GM10248 (cell line): ENCODE results near the gene HS3ST3A1.

ENCODE experiments used
- CTCF ChIA-PET: fragments of 300-600 bp; sonication (Branson Sonifier 250); formaldehyde crosslinking; extraction: SDS; loops from one replicate; lab custom pipeline; 2021; ENCODE audit warnings: antibody characterized with exemption; lab: Yijun Ruan, JAX
- POLR2A ChIA-PET: fragments of 350-650 bp; sonication (Branson Sonifier 250); formaldehyde crosslinking; extraction: SDS; loops from one replicate; lab custom pipeline; 2020; ENCODE audit warnings: antibody characterized with exemption; lab: Yijun Ruan, JAX
- DNase-seq: peaks from one replicate; pipeline ENCODE4 v3.0.0; 2012; ENCODE audit errors: extremely low spot score
- TF ChIP-seq, protein P1 (sequence below): IDR thresholded peaks from 2 replicates; pipeline ENCODE4 v1.5.1; 2012; ENCODE audit warnings: mild to moderate bottlenecking, low read depth; ENCODE audit errors: extremely low read depth, missing control alignments, control extremely low read depth

HS3ST3A1 gene

DNA sequence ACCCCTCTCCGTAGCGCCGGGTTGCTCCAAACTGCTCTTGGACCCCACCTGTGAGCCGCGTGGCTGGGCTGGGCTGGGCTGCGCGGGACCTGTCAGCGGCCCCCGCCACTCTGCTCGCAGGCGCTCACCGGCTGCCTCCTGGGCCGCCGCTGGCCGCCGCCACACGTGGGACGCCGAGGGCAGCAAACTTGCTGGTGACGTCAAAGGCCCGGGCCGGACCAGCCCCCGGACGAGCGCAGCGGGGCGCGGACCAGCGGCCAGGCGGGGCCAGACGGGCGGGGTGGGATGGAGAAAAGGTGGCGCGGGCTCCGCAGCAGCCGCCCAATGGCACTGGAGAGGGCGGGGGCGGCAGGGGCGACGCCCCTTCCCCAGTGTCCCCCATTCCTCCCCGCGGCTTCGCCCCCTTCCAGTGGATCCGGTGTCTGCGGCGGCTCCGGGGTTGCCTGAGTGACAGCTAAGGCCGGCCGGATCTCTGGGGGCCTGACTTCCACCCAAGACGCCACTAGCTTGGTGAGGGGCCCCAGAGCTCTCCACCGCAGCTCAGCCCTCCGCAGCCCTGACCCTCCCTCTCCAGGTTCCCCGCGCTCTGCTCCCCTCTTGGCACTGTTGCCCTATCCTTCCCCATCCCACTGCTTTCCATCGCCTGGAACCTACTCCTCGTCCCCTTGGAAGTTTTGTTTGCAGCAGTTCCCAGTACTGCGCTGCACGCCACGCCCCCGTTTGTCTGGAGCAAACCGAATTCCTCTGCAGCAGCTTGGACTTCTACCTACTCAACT, at the start of gene HS3ST3A1:
Gene HS3ST3A1, minus strand, starts transcription at position 154 of the 776 bp plus-strand sequence. CDS start 800 bp downstream, outside the sequence.
- TF ChIP-seq, protein P1, sequence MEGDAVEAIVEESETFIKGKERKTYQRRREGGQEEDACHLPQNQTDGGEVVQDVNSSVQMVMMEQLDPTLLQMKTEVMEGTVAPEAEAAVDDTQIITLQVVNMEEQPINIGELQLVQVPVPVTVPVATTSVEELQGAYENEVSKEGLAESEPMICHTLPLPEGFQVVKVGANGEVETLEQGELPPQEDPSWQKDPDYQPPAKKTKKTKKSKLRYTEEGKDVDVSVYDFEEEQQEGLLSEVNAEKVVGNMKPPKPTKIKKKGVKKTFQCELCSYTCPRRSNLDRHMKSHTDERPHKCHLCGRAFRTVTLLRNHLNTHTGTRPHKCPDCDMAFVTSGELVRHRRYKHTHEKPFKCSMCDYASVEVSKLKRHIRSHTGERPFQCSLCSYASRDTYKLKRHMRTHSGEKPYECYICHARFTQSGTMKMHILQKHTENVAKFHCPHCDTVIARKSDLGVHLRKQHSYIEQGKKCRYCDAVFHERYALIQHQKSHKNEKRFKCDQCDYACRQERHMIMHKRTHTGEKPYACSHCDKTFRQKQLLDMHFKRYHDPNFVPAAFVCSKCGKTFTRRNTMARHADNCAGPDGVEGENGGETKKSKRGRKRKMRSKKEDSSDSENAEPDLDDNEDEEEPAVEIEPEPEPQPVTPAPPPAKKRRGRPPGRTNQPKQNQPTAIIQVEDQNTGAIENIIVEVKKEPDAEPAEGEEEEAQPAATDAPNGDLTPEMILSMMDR, result no peak
- DNase-seq, result no peak
- POLR2A ChIA-PET, result no interaction called here
- CTCF ChIA-PET, result no interaction called here

DNA sequence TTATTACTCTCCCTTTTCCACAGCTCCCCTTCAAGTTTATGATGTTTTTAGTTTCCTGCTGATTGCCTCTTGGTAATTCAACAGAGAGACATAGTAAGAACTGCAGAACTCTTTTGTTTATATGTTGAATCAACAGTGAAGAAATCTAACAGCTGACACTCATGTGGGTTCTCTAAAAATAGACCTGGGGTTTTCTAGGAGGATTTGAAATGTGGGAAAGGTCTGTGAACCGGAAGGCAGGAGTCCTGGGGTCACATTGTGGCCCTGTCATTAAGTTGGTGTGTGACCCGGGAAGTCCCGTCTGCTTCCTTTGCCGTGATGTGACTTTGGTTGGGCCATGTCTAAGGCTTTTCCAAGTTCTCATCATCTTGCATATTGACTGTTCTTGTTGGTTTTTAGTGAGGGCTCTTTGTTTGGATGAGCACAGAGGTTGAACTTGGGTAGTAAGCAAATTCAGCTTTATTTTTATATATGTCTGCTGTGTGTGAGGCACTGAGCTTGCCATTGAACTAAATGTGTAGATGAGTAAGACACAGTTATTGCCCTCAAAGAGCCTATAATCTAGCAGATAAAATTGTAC, 48.5 kb upstream of the HS3ST3A1 start:
- TF ChIP-seq, protein P1, result no peak
- CTCF ChIA-PET, result no interaction called here
- no peak for DNase-seq
- POLR2A ChIA-PET, result no interaction called here

DNA sequence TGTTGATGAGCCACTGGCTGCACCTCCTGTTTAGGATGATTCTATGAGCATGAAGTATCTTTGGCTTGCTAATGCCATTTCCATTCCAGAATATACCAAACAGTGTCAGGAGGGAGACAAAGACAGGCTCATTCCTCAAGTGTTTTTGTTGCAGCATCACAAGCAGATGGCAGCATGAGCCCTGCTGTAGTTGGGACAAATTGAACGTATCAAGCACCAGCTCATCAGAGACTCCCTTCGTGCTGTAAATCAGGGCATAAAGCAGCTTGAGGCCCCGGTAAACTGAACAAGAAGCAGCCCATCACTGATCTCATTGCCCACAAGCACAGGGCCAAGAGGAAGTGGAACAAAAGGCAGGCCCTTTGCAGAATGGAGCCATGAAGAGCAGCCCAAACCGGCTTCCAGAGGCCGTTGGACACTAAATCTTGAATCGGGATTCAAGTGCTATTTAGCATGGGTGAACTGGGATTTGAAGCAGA, 45.9 kb upstream of the HS3ST3A1 start:
- no peak for DNase-seq
- TF ChIP-seq, protein P1, result no peak
- ChIA-PET CTCF (interaction anchor here (1.6 kb wide), 2 partner anchors 9 to 10 kb away, joined by 3 to 4 read pairs; no protein-coding TSS in a partner anchor), POLR2A (no interaction called here)

DNA sequence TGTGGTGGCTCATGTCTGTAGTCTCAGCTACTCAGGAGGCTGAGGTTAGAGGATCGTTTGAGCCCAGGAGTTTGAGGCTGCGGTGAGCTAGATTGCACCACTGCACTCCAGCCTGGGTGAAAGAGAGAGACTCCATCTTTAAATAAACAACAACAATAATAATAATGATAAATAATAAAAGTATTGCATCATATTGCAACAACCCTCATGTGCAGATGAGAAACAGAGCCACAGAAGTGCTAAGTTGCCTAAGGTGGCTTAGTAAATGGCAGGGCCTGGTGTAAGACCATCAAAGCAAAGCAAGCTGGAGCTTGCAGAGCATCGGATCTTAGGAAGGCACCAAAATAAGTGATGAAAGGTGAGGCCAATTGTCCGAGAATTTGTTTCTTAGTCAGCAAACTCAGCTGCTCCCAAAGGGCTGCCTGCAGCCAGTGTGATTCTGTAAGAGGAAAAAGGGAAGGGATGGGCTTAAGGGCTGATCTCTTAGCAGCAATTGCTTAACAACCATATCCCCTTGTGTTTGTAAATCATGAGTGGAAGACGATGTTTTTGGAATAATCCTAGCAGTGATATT, 45.3 kb upstream of the HS3ST3A1 start:
- TF ChIP-seq, protein P1, result no peak

DNA sequence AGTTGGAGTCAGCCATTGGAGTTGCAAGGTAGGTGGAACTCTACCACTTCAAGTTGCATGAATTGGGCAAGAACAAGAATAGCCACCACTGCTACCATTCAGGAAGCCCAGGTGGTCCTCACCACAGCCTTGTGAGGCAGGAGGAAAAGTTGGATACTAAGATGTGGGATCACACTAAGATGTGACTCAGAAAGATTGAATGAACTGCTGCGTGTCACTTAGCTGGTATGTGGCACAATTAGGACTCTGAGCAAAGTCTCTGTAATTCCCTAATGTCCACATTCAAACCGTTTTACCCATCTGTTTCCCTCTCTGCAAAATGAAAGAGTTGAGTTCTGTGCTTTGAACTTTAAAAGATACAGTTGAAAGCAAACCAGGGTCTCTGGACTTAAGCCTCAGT, 44.7 kb upstream of the HS3ST3A1 start:
- CTCF ChIA-PET, result no interaction called here
- TF ChIP-seq, protein P1, result no peak
- POLR2A ChIA-PET, result no interaction called here
- no peak for DNase-seq

More for the DNA sequence above, 45.3 kb upstream of the HS3ST3A1 start:
- CTCF ChIA-PET, result interaction anchor here (1.6 kb wide), 1 partner anchor 9 kb away, joined by 4 read pairs; no protein-coding TSS in a partner anchor
- DNase-seq, result no peak
- POLR2A ChIA-PET, result no interaction called here

DNA sequence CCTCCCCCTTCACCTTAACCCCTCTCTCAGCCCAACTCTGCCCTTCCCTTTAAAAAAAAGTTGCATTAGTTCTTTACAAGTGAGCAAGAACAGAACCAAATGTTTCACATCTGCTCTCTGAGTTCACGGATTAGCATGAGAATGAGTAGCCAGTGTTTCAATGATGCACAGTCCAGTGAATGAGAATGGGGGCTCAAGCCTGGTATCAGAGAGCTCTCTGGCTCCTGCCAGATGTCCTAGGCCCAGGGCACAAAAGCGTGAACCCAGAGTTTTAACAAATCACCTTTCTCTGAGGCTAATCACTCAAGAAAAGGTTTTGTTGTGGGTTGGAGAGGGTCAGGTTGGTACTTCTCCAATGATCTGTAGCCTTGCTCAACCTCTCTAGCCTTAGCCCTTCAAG, 41.5 kb upstream of the HS3ST3A1 start:
- POLR2A ChIA-PET, result no interaction called here
- TF ChIP-seq, protein P1, result no peak
- CTCF ChIA-PET, result no interaction called here
- no peak for DNase-seq
